Activated CD8-positive, alpha-beta memory T cell treated with anti-CD3 and anti-CD28 coated beads for 36 hours (primary cell): Measurements from ENCODE around the gene MLX. TPM values are rescaled to one million over a fixed set of nuclear protein-coding genes. Genes with fewer than 3 reads are reported as not detected.

Experiments used
- CTCF ChIA-PET: fragments of 350-600 bp; sonication (Branson Sonifier 250); formaldehyde crosslinking; loops from one replicate; lab custom pipeline; 2021; ENCODE audit warnings: antibody characterized with exemption; lab: Charles Lee
- POLR2A ChIA-PET: fragments of 350-600 bp; sonication (Branson Sonifier 250); formaldehyde crosslinking; loops from one replicate; lab custom pipeline; 2021; ENCODE audit warnings: antibody characterized with exemption; lab: Charles Lee
- total RNA-seq, 2 experiments: library from RNA; stranded (reverse); gene quantifications; one replicate each; pipeline ENCODE4 v1.2.3, GENCODE V29; 2021

MLX gene
- total RNA-seq, 2 experiments from 2014 or later, result 59.9 to 66.2 TPM

- ChIA-PET POLR2A (no interaction called here), CTCF (interaction anchor here (0.6 to 1.6 kb wide), 4 partner anchors 11 to 209 kb away, joined by 3 to 6 read pairs (median 4); no protein-coding TSS in a partner anchor)
These were observed 35.2 kb upstream of the MLX start for GRCh38 chr17:42531455-42532354.

- POLR2A ChIA-PET, result interaction anchor here (0.6 to 1.0 kb wide), 2 partner anchors 16 to 32 kb away, joined by 3 read pairs; no protein-coding TSS in a partner anchor
- CTCF ChIA-PET, result interaction anchor here (1.0 to 1.6 kb wide), 6 partner anchors 8 to 121 kb away, joined by 3 to 8 read pairs (median 4); no protein-coding TSS in a partner anchor
These were observed 31.5 kb upstream of the MLX start for GRCh38 chr17:42535155-42536047.

- ChIA-PET POLR2A (interaction anchor here (0.6 to 1.0 kb wide), 3 partner anchors 15 to 31 kb away, joined by 3 read pairs; no protein-coding TSS in a partner anchor), CTCF (interaction anchor here (1.0 to 1.6 kb wide), 6 partner anchors 9 to 122 kb away, joined by 3 to 8 read pairs (median 4); no protein-coding TSS in a partner anchor)
These were observed 30.9 kb upstream of the MLX start, which contains the start of gene NAGLU for GRCh38 chr17:42536048-42536371. TSS of gene NAGLU (plus strand) at chr17:42536241. CDS start at chr17:42536273, 32 bp downstream.

- CTCF ChIA-PET, result interaction anchor here (1.0 to 1.6 kb wide), 7 partner anchors 9 to 122 kb away, joined by 3 to 8 read pairs (median 4); no protein-coding TSS in a partner anchor
- POLR2A ChIA-PET, result interaction anchor here (0.6 to 1.0 kb wide), 5 partner anchors 10 to 121 kb away, joined by 3 read pairs; no protein-coding TSS in a partner anchor
These were observed 30.3 kb upstream of the MLX start for GRCh38 chr17:42536372-42537155.

- ChIA-PET CTCF (interaction anchor here (0.7 to 1.6 kb wide), 4 partner anchors 10 to 105 kb away, joined by 3 to 8 read pairs (median 4); no protein-coding TSS in a partner anchor), POLR2A (interaction anchor here (1.0 kb wide), 1 partner anchor 10 kb away, joined by 3 read pairs; no protein-coding TSS in a partner anchor)
These were observed 29.6 kb upstream of the MLX start for GRCh38 chr17:42537156-42537805.

- POLR2A ChIA-PET, result interaction anchor here (1.0 kb wide), 1 partner anchor 9 kb away, joined by 3 read pairs; no protein-coding TSS in a partner anchor
These were observed 29.0 kb upstream of the MLX start for GRCh38 chr17:42537826-42538451.

GRCh38 chr17:42538482-42538881, 28.4 kb upstream of the MLX start:
- ChIA-PET POLR2A (no interaction called here), CTCF (no interaction called here)

More at GRCh38 chr17:42537826-42538451, 29.0 kb upstream of the MLX start:
- CTCF ChIA-PET, result interaction anchor here (0.7 to 1.3 kb wide), 2 partner anchors 11 to 16 kb away, joined by 3 to 4 read pairs; no protein-coding TSS in a partner anchor

- ChIA-PET POLR2A (interaction anchor here (0.5 to 0.6 kb wide), 2 partner anchors 197 to 468 kb away, joined by 3 to 11 read pairs; no protein-coding TSS in a partner anchor), CTCF (interaction anchor here (0.5 to 0.7 kb wide), 2 partner anchors 56 to 665 kb away, joined by 3 to 4 read pairs; no protein-coding TSS in a partner anchor)
These were observed 26.3 kb upstream of the MLX start for GRCh38 chr17:42540558-42540957.

GRCh38 chr17:42541041-42541833, 25.7 kb upstream of the MLX start:
- CTCF ChIA-PET, result interaction anchor here (0.5 to 1.0 kb wide), 4 partner anchors 14 to 665 kb away, joined by 3 to 4 read pairs (median 3); no protein-coding TSS in a partner anchor
- POLR2A ChIA-PET, result interaction anchor here (0.6 kb wide), 2 partner anchors 11 to 198 kb away, joined by 4 to 11 read pairs; no protein-coding TSS in a partner anchor

- ChIA-PET CTCF (interaction anchor here (0.8 kb wide), 1 partner anchor 16 kb away, joined by 3 read pairs; no protein-coding TSS in a partner anchor), POLR2A (interaction anchor here (0.6 kb wide), 1 partner anchor 13 kb away, joined by 3 read pairs; no protein-coding TSS in a partner anchor)
These were observed 23.5 kb upstream of the MLX start for GRCh38 chr17:42543190-42544079.

- ChIA-PET CTCF (interaction anchor here (1.2 kb wide), 1 partner anchor 9 kb away, joined by 3 read pairs; the partner anchor contains the start of gene NAGLU), POLR2A (interaction anchor here (0.6 kb wide), 1 partner anchor 259 kb away, joined by 3 read pairs; no protein-coding TSS in a partner anchor)
These were observed 22.0 kb upstream of the MLX start for GRCh38 chr17:42544874-42545283.

- POLR2A ChIA-PET, result interaction anchor here (0.6 kb wide), 1 partner anchor 260 kb away, joined by 3 read pairs; no protein-coding TSS in a partner anchor
- CTCF ChIA-PET, result interaction anchor here (1.2 kb wide), 1 partner anchor 10 kb away, joined by 3 read pairs; the partner anchor contains the start of gene NAGLU
These were observed 21.0 kb upstream of the MLX start for GRCh38 chr17:42545755-42546505.

- ChIA-PET POLR2A (interaction anchor here (0.9 kb wide), 1 partner anchor 10 kb away, joined by 3 read pairs; no protein-coding TSS in a partner anchor), CTCF (no interaction called here)
These were observed 19.9 kb upstream of the MLX start for GRCh38 chr17:42547001-42547461.
